Parathyroid adenoma (tissue), 2 donors: ENCODE measurements around the gene MAD1L1.

Source experiments
- H2AFZ ChIP-seq: fragments of 300-600 bp; sonication (generic); one replicate; pipeline ENCODE4 v1.7.0; 2017; ENCODE audit warnings: antibody characterized with exemption, mild to moderate bottlenecking
- H3K27ac ChIP-seq: fragments of 300-600 bp; sonication (generic); one replicate; pipeline ENCODE4 v1.7.0; 2017
- H3K27me3 ChIP-seq: fragments of 300-600 bp; sonication (generic); one replicate; pipeline ENCODE4 v1.7.0; 2017; ENCODE audit warnings: low read length; ENCODE audit not compliant: control insufficient read depth, insufficient read depth
- H3K36me3 ChIP-seq: fragments of 300-600 bp; sonication (generic); one replicate; pipeline ENCODE4 v1.7.0; 2017; ENCODE audit warnings: low read length; ENCODE audit not compliant: control insufficient read depth, insufficient read depth
- H3K4me1 ChIP-seq: fragments of 300-600 bp; sonication (generic); one replicate; pipeline ENCODE4 v1.7.0; 2017; ENCODE audit warnings: control low read depth
- H3K4me2 ChIP-seq: fragments of 300-600 bp; sonication (generic); one replicate; pipeline ENCODE4 v1.7.0; 2017; ENCODE audit warnings: low read length
- H3K4me3 ChIP-seq: fragments of 300-600 bp; sonication (generic); one replicate; pipeline ENCODE4 v1.7.0; 2017; ENCODE audit warnings: low read depth, low read length
- H3K79me2 ChIP-seq: fragments of 300-600 bp; sonication (generic); one replicate; pipeline ENCODE4 v1.7.0; 2017; ENCODE audit warnings: control low read depth
- H3K9ac ChIP-seq: fragments of 300-600 bp; sonication (generic); one replicate; pipeline ENCODE4 v1.7.0; 2017; ENCODE audit warnings: mild to moderate bottlenecking
- H3K9me3 ChIP-seq: fragments of 300-600 bp; sonication (generic); one replicate; pipeline ENCODE4 v1.7.0; 2017; ENCODE audit warnings: low read length; ENCODE audit not compliant: control insufficient read depth
- TF ChIP-seq, protein P1 (sequence below): fragments of 300-600 bp; sonication (generic); IDR thresholded peaks from one replicate; pipeline ENCODE4 v1.7.0; 2017; ENCODE audit warnings: antibody characterized with exemption, mild to moderate bottlenecking
- donor health status: primary hyperparathyroidism.

The MAD1L1 gene

DNA sequence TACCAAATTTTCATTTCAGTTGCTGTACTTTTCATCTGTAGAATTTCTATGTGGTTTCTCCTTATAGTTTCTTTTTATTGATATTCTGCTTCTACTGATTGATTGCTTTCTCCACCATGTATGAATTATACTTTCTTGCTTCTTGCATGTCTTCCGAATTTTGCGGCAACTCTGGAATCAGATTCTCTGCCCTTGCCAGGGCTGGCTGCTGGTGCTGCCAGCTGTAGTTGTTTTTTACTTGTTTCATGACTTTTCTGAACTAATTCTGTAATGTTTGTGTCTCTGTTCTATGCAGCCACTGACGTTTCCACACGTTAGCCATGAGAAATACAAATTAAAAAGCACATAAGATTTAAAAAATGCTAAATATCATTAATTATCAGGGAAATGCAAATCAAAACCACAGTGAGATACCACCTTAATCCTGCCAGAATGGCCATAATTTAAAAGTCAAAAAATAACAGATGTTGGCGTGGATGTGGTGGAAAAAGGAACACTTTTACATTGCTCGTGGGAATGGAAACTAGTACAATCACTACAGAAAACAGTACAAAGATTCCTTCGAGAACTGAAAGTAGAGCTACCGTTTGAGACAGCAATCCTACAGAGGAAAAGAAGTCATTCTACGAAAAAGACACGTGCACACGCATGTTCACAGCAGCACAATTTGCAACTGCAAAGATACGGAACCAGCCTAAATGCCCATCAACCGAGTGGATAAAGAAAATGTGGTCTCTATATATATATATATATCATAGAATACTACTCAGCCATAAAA is 51.5 kb downstream of the MAD1L1 start:
- H3K4me1 ChIP-seq: no peaks in the 10 kb centered on the region
- H3K79me2 ChIP-seq: no peaks in the 10 kb centered on the region
- TF ChIP-seq, protein P1, sequence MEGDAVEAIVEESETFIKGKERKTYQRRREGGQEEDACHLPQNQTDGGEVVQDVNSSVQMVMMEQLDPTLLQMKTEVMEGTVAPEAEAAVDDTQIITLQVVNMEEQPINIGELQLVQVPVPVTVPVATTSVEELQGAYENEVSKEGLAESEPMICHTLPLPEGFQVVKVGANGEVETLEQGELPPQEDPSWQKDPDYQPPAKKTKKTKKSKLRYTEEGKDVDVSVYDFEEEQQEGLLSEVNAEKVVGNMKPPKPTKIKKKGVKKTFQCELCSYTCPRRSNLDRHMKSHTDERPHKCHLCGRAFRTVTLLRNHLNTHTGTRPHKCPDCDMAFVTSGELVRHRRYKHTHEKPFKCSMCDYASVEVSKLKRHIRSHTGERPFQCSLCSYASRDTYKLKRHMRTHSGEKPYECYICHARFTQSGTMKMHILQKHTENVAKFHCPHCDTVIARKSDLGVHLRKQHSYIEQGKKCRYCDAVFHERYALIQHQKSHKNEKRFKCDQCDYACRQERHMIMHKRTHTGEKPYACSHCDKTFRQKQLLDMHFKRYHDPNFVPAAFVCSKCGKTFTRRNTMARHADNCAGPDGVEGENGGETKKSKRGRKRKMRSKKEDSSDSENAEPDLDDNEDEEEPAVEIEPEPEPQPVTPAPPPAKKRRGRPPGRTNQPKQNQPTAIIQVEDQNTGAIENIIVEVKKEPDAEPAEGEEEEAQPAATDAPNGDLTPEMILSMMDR: no peak
- no peaks in the 10 kb centered on the region for H3K27me3 ChIP-seq
- no peak overlapping the region for H3K4me3 ChIP-seq
- no peaks in the 10 kb centered on the region for H3K9me3 ChIP-seq
- H3K36me3 ChIP-seq: no peaks in the 10 kb centered on the region
- H3K27ac ChIP-seq: no peak overlapping the region
- H2AFZ ChIP-seq: no peak overlapping the region
- no peak overlapping the region for H3K4me2 ChIP-seq
- H3K9ac ChIP-seq: no peak overlapping the region

DNA sequence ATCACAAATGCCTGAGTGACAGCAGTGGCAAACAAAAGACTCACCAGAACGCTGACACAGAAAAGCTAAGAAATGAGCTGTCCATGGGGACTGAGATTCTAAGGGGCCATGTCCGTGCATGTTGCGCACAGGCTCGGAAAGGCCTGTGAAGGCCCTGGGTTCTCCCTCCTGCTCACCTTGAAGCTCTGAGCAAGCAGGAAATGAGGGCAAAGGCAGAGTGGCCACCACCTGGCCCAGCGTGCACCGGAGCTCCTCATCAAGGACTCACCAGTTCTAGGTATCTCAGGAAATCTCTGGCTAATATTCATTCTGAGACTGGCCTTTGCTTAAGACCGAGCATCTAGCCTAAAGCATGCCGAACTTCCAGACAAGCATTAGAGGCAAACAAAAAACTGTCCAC is 52.7 kb downstream of the MAD1L1 start:
- no peak overlapping the region for H3K4me3 ChIP-seq
- H3K9me3 ChIP-seq: no peaks in the 10 kb centered on the region
- no peak overlapping the region for H3K4me2 ChIP-seq
- no peak overlapping the region for H3K9ac ChIP-seq
- no peaks in the 10 kb centered on the region for H3K36me3 ChIP-seq
- no peaks in the 10 kb centered on the region for H3K4me1 ChIP-seq
- no peaks in the 10 kb centered on the region for H3K79me2 ChIP-seq
- TF ChIP-seq, protein P1: no peak
- H3K27me3 ChIP-seq: no peaks in the 10 kb centered on the region
- H3K27ac ChIP-seq: no peak overlapping the region
- no peak overlapping the region for H2AFZ ChIP-seq

DNA sequence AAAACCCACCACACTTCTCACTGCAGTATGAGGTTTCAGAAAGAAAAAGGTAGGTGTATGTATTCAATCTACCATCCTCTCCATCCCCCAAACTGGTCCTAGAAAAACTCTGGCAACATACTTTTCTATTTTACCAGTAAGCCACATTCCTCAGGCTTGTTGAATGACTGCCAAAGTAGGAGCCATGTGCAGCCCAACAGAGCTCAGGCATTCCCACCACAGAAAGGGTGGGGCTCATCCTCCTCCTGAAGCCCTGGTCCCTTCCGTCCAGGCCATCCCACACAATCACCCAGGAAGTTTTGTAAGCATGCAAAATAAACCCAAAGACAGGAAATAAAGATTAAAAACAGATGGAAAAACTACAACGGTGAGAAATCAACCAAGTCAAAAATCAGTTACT is 57.2 kb downstream of the MAD1L1 start:
- no peaks in the 10 kb centered on the region for H3K27me3 ChIP-seq

DNA sequence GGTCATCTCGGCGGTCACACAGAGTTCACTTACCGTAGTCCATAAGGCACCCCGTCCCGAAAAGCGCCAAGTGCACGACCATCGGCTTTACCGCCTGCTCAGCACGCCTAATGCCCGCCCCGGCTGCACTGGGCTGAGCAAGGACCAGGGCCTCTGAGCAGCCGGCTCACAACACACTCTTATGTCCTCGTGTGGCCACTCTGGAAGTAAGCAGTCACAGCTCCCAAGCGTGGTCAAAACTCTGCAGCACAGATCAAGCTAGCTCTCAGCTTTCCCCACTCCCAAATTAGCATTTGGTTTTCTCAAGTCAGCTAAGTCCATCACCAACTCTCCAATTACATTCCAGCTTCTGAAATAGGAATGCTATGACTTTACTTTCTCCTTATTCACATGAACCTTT is 57.7 kb downstream of the MAD1L1 start:
- Histone ChIP-seq H3K79me2 (no peaks in the 10 kb centered on the region), H3K27me3 (no peaks in the 10 kb centered on the region), H3K4me2 (no peak overlapping the region), H3K9me3 (no peaks in the 10 kb centered on the region), H3K36me3 (no peaks in the 10 kb centered on the region), H2AFZ (no peak overlapping the region), H3K27ac (no peak overlapping the region), H3K4me1 (no peaks in the 10 kb centered on the region), H3K9ac (no peak overlapping the region), H3K4me3 (no peak overlapping the region)
- TF ChIP-seq, protein P1: no peak

More for the DNA sequence above, 57.2 kb downstream of the MAD1L1 start:
- H3K9ac ChIP-seq: no peak overlapping the region
- no peaks in the 10 kb centered on the region for H3K9me3 ChIP-seq
- no peak overlapping the region for H3K4me3 ChIP-seq
- no peak overlapping the region for H3K4me2 ChIP-seq
- H3K79me2 ChIP-seq: no peaks in the 10 kb centered on the region
- no peak overlapping the region for H2AFZ ChIP-seq
- no peak overlapping the region for H3K27ac ChIP-seq
- no peaks in the 10 kb centered on the region for H3K36me3 ChIP-seq
- no peaks in the 10 kb centered on the region for H3K4me1 ChIP-seq
- TF ChIP-seq, protein P1: no peak
